ENCODE results near the gene GRID1. TPM values are rescaled to one million over a fixed set of nuclear protein-coding genes. Genes with fewer than 3 reads are reported as not detected.

The GRID1 gene
- polyA plus RNA-seq, 1 experiment: 0.49 TPM

GRCh38 chr10:85992324-85992723, 374.3 kb downstream of the GRID1 start:
- no peak for DNase-seq (ENCODE audit: low read depth)
- Histone ChIP-seq H3K27me3 (ENCODE audit: control insufficient read depth, insufficient read depth, low read length) (no peaks in the 10 kb centered on the region), H3K4me3 (ENCODE audit: low read depth, low read length) (no peak overlapping the region), H3K36me3 (ENCODE audit: control insufficient read depth, insufficient read depth, low read length) (no peaks in the 10 kb centered on the region)
- no peak for TF ChIP-seq CTCF (IDR thresholded peaks at IDR 0.05; ENCODE audit: insufficient read depth, low read depth, low read length)
- CTCF ChIA-PET: no interaction called here
- POLR2A ChIA-PET: no interaction called here

GRCh38 chr10:85986777-85987176, 379.8 kb downstream of the GRID1 start:
- ChIA-PET CTCF (interaction anchor here (1.0 kb wide), 1 partner anchor 11 kb away, joined by 4 read pairs; no protein-coding TSS in a partner anchor), POLR2A (interaction anchor here (0.5 kb wide), 1 partner anchor 395 kb away, joined by 3 read pairs; no protein-coding TSS in a partner anchor)
- TF ChIP-seq CTCF (IDR thresholded peaks at IDR 0.05; ENCODE audit: insufficient read depth, low read depth, low read length): no peak
- no peak overlapping the region for H3K4me3 ChIP-seq (ENCODE audit: low read depth, low read length)
- H3K36me3 ChIP-seq (ENCODE audit: control insufficient read depth, insufficient read depth, low read length): no peaks in the 10 kb centered on the region
- no peaks in the 10 kb centered on the region for H3K27me3 ChIP-seq (ENCODE audit: control insufficient read depth, insufficient read depth, low read length)
- DNase-seq (ENCODE audit: low read depth): no peak

DNA sequence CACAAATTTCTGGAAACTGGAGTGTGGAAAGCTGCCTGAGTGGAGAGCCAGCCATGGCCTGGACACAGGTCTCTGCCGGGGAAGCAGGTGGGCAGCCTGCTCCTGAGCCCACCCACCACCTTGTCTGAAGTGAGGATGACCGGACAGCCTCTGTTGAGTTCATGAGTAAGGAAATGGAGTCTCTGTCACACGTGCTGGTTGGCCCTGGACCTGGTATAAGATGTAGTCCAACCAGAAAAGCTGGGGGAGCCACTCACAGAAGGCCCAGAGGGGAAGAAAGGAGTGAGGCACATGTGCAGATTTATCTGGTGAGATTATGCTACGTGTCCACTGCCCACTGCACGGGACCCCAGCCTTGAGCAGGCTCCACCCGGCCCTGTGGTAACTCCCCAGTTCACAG, 383.5 kb downstream of the GRID1 start:
- Histone ChIP-seq H3K27me3 (ENCODE audit: control insufficient read depth, insufficient read depth, low read length) (no peaks in the 10 kb centered on the region), H3K36me3 (ENCODE audit: control insufficient read depth, insufficient read depth, low read length) (no peaks in the 10 kb centered on the region), H3K4me3 (ENCODE audit: low read depth, low read length) (no peak overlapping the region)
- POLR2A ChIA-PET: no interaction called here
- CTCF ChIA-PET: no interaction called here
- no peak for DNase-seq (ENCODE audit: low read depth)
- TF ChIP-seq CTCF (IDR thresholded peaks at IDR 0.05; ENCODE audit: insufficient read depth, low read depth, low read length): no peak

- ChIA-PET POLR2A (no interaction called here), CTCF (no interaction called here)
- Histone ChIP-seq H3K27me3 (ENCODE audit: control insufficient read depth, insufficient read depth, low read length) (no peaks in the 10 kb centered on the region), H3K4me3 (ENCODE audit: low read depth, low read length) (no peak overlapping the region), H3K36me3 (ENCODE audit: control insufficient read depth, insufficient read depth, low read length) (no peaks in the 10 kb centered on the region)
- TF ChIP-seq CTCF (IDR thresholded peaks at IDR 0.05; ENCODE audit: insufficient read depth, low read depth, low read length): no peak
- DNase-seq (ENCODE audit: low read depth): no peak
Measured at GRCh38 chr10:85979598-85979997, 387.0 kb downstream of the GRID1 start.

DNA sequence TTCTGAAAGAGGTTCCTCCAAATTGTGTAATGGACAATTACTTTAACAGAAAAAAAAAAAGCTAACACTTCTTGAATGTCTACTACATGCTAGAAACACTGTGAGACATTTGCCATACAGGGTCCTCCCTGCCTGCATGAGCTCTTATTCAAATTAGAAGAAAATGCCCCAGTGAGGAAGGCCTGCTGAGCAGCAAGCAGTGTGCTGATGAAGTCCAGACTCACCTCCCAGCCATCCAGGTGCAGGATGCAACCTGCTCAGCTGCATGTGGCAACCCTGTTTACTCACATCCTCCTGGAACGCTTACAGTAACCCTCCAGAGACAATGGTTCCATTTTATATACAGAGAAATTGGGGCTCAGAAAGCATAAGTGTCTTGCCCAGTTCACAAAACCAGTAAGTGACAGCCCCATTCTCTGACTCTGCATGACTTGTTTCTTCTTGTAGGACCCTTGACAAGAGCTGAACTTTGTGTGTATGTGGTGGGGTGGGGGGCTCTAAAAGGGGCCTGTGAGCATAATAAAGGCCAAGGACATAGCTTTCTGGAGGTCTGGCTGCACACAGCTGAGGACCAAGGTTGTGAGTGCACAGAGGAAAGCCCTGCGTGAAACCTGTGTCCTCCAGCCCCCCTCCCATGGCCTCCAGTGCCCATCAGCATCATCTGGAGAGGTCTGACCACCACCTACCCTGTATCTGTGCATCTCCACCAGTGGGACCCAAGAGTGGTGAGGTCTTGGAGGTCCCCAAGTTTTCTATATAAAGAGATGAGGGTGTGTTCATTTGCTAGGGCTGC, 387.8 kb downstream of the GRID1 start:
- ChIA-PET CTCF (no interaction called here), POLR2A (no interaction called here)
- H3K27me3 ChIP-seq (ENCODE audit: control insufficient read depth, insufficient read depth, low read length): no peaks in the 10 kb centered on the region
- no peak for TF ChIP-seq CTCF (IDR thresholded peaks at IDR 0.05; ENCODE audit: insufficient read depth, low read depth, low read length)
- no peaks in the 10 kb centered on the region for H3K36me3 ChIP-seq (ENCODE audit: control insufficient read depth, insufficient read depth, low read length)
- DNase-seq (ENCODE audit: low read depth): no peak
- H3K4me3 ChIP-seq (ENCODE audit: low read depth, low read length): no peak overlapping the region
